GM20431 (cell line): ENCODE results near the gene MRC1.

Experiments
- in situ Hi-C: fragments of 300-500 bp; cut with MseI, MboI; formaldehyde crosslinking; loops from one replicate; pipeline ENCODE4 v1.15.0; 2020; ENCODE audit warnings: low sequenced_read_pairs; ENCODE audit not compliant: unreplicated experiment

MRC1 gene

DNA sequence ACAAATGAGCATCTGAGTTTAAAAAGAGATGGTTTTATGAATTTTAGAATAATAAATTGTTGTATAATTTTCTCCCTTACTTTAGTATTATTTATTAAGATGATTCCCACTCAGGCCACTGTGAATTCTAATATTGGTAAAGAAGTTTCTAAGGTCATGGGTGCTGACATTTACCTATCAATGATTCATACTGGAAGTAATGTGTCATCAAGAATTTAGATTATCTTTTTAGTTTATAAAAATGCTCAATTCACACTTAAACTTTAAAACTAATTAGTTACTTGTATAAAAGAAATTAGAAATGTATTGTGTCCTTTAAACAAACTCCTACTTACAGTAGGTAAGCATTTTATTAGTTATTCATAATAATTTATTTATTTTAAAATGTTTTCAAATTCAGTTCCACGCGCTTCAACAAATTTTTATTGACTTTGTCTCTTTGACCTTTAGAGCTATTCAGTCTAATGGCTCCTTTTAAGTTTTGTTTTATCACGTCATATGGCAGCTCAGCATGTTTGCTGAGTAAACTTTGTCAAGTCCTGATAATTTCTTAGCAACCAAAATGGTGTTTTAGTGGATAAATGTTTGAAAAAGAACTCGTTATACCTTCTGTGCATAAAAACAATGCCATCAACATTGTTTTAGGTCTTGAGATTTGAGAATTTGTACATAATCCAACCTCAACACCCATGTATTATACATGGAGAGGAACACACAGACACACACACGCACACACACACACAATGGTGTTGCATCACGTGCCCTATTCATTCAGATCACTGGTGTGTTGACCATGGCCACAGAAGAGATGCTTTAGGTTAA is 15.1 kb upstream of the MRC1 start:
- in situ Hi-C loops, result no loop called here

DNA sequence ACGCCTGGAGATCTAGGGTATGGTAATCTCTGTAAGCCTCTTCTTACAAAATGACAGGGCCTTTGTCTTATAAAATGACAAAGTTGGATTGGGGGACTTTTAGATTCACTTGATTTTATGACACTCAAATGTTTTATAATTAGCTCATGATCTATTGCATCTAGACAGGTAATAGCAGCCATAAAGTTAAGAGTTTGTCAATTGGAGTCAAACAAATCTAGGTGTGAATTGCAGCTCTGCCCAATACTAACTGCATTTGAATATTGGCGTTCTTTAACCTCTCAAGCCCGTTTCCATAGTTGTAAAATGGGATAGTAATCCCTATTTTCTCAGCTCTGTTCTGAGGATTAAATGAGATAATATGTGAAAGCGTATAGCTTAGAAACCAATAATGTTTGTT is 14.1 kb upstream of the MRC1 start:
- in situ Hi-C loops, result no loop called here

DNA sequence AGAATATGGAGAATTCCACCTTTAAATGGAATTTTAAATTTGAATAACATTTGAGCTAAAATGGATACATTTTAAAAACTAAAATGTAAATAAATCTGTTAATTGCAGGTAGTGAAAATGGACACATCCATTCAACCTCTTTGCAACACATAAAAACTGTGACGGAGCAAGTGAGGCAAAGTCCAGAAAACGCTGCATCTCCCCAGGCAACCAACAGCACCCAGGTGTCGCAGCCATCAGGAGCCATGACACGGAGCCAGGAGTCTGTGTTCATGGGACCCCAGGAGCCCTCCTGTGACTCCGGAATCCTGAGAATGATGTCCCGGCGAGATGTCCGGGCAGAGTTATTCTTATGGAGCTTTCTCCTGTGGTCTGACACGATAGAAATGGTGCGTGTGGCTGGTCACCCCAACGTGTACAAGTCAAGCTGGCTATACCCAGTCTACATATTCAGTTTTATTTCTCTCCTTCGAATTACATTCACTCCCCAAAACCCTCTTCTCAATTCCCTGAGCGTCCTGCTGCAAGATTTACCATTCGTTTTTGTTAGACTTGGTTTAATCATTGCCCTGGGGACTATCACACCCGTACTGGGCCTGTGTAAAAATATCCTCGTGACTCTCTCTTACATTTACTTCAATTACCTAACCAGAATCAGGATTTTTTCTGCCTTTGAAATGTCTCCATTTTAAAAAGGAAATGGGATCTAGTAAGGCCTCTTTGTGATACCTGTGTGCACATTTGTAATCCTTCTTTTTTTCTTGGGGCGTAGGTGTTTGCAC is 13.1 kb upstream of the MRC1 start:
- in situ Hi-C loops, result no loop called here

DNA sequence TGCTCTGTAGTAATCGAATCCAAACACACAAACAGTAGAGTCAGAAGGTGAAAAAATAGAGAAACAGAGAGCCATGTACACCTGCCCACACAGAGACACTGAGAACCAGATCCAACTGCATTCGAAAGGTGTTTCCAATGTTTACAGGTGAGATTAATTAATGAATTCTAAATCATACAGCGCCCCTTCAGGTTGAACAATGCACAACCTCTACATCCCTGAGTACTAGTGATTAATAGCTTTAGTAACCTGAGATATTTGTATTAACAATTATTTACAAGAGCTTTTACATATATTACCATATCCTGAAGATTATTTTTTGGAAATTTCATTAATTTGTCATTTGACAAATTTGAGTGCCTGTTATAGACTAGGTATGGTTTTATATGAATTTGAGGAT is 7.6 kb upstream of the MRC1 start:
- in situ Hi-C loops, result no loop called here

DNA sequence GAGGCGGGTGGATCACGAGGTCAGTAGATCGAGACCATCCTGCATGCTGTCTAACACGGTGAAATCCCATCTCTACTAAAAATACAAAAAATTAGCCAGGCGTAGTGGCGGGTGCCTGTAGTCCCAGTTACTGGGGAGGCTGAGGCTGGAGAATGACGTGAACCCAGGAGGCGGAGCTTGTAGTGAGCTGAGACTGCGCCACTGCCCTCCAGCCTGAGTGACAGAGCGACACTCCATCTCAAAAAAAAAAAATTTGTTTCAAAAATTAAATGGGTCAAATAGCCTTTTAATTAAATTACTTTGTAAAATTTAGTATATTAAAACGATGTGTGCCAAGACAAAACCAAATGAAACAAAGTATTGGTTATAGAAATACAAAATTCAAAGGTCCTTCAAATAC is 6.8 kb upstream of the MRC1 start:
- in situ Hi-C loops, result no loop called here

DNA sequence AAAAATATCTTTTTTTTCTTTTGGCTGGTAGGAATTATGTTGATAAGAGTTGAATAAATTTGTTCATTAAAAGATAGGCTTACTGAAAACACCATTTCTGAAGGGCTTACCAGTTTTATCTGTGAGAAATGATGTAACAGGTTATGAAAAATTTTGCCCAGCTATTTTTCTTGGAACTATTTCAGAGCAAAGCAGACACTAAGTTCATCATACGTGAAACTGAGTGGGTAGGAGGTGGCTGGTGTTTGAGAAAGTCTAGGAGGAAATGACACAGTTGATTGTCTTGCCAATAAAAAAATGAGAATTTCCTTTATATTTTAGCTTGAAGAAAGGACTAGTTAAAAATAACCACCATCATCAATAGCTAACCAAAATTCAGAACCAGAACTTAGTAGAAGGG is 6.2 kb upstream of the MRC1 start:
- in situ Hi-C loops, result no loop called here

DNA sequence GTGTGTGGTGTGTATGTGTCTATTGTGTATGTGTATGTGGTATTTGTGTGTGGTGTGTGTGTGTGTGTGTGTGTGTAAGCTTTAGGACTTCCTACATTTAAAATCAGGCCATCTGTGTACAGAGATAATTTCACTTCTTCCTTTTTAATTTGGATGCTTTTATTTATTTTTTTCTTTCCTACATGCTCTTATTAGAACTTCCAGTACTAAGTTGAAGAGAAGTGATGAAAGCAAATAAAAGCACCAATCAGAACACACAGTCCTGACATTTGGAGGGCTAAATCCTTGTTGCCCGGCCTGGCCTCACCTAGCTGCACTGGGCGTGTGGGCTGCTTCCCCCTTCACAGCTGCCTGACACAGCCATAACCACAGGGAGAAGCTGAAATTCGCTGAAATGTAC is 3.8 kb upstream of the MRC1 start:
- in situ Hi-C loops, result no loop called here

DNA sequence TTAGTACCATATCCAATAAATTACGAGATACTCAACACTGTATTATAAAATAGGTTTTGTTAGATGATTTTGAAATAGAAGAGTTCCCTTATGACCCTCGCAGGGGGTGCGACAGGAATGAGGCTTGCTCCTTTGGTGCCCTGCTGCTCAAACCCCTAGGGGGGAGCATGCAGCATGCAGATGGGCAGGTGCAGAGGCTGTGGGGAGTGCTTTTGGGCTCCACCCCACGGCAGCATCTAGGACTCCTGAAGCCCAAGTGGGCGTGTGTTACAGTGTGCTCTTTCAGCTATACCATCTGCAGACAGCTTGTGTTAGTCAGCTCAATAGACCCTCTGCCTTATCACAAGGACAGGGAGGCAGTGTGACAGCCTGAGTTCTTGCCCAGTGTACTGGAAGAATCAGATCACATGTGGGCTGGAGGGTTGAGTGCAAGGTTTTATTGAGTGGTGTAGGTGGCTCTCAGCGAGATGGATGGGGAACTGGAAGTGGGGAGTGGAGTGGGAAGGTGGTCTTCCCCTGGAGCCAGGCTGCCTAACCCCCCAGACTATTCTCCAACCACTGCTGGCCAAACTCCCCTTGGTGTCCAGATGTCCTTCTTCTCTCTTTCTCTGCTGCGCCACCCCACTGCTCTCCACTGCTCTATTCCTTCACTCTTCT is 3.1 kb upstream of the MRC1 start:
- in situ Hi-C loops, result no loop called here

DNA sequence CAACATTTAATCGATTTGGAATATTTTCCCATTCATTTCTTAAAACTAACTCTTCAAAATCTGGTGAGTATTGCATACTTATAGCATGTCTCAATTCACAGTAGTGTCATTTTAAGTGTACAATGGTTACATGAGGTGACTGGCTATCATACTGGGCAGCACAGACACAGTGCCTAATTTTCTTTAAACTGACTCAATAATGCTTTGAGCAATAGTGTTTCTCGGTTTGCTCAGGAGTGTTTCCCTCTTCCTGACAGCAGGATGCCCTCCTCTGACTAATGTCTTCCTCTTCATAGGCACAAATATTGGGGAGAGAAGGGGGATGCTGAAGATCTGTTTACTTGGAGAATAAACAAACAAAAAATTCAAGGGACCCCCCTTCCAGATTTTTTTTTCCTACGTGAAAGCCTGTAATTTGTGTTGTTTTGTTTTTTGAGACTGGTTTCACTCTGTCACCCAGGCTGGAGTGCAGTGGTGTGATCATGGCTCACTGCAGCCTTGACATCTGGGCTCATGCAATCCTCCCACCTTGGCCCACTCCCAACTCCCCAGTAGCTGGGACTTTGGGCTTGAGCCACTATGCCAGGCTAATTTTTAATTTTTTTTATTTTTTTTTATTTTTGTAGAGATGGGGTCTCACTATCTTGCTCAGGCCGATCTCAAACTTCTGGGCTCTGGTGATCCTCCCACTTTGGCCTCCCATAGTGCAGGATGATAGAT is 2.2 kb downstream of the MRC1 start:
- in situ Hi-C loops, result no loop called here

DNA sequence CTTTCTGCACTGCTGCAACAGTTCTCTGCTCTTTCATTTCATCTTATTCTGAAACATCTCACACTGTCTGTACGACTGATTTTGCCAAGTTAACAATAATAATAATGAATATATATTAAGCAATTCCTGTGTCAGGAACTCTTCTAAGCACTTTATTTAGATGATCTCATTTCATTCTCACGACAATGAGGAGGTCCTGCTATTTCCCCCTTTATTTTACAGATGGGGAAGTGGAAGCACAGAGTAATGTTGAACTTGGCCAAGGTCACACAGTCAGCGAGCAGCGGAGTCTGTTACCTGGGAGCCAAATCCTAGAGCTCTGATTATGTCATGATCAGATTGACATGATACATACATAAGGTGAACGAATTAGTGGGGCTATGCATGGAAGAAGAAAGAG is 5.8 kb downstream of the MRC1 start:
- in situ Hi-C loops, result no loop called here

DNA sequence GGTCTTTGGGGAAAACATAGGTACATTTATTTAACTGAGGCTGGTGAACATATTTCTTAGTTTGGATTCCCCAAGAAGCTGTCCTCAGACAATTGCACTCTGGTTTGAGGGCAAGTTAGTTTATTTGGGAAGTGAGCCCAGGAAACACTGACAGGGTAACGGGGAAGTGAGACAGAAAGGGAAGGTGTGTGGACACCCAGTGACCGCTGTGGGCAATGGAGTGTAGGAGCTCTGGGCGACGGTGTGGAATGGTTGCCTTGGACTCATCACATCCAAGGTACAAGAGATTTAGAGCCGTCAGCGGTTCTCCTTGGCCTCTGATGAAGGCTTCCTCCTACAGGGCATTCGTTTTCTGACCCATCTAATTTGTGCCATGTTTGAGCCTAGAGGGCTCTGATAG is 7.1 kb downstream of the MRC1 start:
- in situ Hi-C loops, result no loop called here

DNA sequence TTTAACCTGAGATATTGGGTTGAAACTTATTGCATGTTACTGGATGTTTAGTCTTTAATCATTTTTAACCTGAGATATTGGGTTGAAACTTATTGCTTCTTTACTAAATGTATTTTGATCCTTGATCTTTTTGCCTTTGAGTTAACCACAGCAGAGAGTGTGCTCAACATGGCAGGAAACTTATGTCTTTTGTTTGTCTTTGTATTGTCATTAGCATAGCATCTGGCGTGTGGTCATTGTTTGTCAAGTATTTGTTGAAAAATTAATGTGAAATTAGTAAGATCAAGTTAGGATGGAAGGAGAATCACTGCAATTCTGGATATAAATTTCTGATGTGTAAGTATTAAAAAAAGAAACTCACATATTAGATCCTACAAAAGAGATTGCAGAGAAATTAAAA is 8.2 kb downstream of the MRC1 start:
- in situ Hi-C loops, result no loop called here

DNA sequence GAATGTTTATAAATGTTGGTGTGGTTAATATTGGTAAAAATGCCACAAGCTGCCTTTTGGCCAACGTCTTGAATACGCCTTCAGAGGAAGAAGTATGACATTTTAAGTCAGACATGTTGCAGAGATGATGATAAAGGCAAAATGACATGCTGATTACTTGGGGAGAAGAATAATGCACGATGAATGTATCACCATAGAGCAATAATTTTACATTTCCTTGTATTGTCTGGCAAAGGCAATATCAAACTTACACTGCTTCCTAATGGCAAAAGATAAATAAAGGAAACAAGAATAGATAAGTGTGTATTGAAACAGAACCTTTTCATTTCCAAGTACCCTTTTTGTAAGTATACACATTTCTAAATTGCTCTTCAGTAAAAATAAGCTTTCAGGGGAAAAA is 8.6 kb downstream of the MRC1 start:
- in situ Hi-C loops, result no loop called here

DNA sequence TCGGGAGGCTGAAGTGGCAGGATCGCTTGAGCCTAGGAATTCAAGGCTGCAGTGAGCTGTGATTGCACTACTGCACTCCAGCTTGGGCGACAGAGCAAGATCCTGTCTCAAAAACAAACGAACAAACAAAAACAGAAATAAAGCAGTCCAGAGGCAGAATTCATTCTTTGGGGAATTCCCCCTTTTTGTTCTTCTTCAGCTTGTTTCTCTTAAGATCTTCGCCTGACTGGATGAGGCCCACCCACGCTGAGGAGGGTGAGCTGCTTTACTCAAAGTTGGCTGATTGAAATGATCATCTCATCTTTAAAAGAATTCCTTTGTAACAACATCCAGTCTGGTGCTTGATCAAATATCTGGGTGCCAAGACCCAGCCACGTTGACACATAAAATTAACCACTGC is 10.7 kb downstream of the MRC1 start:
- in situ Hi-C loops, result no loop called here

DNA sequence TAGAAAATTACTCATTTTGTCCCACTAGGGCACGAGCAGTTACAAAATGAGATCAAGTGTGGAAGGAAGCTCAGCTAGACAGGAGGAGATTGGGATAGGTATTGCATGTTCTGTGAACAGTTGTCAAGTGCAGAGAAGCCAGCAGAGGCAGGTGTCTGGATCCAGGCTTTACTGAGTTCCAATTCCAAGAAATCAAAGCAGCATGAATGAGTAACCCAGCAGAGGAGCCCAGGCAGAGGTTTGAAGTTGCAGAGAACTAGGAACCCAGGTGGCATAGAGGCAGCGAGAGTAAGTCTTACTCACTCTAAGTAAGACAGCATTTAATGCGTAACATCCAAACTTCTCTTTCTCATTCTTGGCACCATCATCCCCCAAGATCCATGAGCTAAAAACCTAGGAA is 11.8 kb downstream of the MRC1 start:
- in situ Hi-C loops, result no loop called here

DNA sequence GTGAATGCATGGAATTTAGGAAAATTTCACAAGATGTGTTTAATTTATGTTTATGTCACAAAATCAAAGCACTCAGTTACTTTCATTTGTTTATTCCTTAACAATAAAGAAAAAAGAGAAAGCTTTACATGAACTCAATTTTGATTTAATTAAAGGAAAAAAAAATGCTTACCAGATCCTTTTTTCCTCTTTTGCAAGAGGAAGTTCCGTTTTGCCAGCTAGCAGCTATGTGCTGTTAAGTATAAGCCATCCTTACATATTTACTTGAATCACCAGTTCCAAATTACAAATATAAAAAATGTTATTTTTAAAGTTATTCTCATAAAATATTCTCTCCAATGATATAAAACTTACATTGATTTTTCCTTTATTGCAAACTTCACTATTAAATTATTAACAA is 12.7 kb downstream of the MRC1 start:
- in situ Hi-C loops, result no loop called here

DNA sequence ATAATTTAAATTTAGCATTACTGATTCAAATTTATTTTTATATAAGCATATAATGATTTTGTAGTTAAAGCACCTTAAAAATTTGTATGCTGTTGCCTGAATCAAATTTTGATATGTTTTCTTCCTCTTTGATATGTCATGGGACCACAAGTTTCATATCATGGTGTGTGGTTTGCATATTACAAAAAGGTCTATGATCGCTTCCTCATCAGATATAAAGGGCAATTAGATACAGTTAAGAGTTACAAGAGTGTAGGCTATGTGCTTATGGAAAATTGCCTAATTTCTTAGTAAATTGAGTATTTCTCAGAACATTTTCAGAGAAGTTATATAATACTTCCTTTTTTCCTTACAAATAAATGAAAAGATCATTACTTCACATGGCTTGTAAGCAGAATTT is 22.2 kb downstream of the MRC1 start:
- in situ Hi-C loops, result no loop called here

DNA sequence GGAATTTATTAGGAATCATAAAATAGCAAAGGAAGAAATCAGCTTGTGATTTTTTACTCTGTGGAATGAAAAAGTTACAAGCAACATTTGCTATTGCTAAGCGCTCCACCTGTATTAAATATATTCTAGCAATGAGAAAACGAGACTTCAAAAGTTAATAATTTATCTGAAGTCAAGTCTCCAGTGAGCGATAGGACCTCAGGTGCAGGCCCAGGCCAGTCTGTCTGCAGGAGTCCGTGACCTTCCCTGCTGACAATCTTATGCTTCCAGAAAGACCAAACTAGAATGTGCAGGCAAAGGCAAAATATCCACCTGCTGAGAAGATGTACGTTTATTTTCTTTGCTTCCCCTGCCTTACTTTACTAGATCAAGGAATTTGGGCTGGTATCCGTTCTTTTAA is 22.7 kb downstream of the MRC1 start:
- in situ Hi-C loops, result no loop called here

DNA sequence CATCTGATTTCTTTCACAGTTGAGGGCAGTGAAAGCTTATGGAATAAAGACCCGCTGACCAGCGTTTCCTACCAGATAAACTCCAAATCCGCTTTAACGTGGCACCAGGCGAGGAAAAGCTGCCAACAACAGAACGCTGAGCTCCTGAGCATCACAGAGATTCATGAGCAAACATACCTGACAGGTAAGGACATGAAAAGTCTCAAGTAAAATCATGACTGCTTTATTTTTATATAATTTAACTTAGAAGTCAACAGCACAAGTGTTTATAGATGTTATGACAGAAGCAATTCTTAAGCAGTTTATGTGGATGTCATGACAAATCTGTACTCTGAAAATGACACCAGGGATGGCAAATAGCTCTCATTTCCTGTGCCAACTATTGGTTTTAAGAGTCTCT is 24.5 kb downstream of the MRC1 start:
- in situ Hi-C loops, result no loop called here

DNA sequence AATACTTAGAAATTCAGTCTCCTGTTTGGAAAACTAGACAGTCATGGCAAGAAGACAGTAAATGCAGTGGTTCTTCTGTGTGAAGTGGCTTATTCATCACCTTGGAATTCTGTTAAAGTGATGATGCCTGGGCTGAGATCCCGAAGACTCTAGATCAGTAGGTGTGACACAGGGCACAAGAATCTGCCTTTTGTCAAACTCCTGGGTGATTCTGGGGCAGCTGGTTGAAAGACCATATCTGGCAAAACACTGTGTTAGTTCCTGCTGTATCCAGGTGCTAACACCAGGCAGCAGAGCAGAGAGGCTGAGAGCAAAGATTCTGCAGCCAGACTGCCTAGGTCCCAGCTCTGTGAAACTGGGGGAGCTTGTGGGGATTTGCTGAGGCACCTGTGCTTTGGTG is 26.5 kb downstream of the MRC1 start:
- in situ Hi-C loops, result no loop called here

DNA sequence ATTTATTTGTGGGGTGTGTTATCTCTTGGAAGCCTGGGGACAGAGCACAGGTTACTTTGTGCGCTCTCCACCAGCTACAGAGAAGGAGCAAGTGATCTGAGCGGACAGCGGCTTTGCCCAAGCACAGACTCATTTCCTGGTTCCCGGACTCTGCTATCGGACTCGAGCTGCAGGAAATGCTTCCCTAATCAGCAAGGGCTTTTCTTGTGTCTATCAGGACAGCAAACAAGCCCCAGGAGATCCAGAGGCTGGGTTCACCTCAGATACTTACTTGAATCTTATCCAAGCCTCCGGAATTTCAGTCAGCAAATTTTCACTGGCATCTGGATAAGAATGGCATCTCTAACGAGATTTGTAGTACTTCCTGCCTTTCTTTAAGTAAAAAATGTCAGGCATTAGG is 27.8 kb downstream of the MRC1 start:
- in situ Hi-C loops, result no loop called here
